CD4-positive, alpha-beta T cell (primary cell): ENCODE data around the gene THOC5. TPM values are rescaled to one million over a fixed set of nuclear protein-coding genes. Genes with fewer than 3 reads are reported as not detected.

ENCODE experiments used
- ATAC-seq: fragments of 200-7000 bp; cut with Tn5 transposase; one replicate; pipeline ENCODE4 v1.10.0; 2022; ENCODE audit warnings: mild to moderate bottlenecking; ENCODE audit not compliant: poor library complexity
- CTCF ChIA-PET: fragments of 350-600 bp; sonication (Branson Sonifier 250); formaldehyde crosslinking; loops from one replicate; lab custom pipeline; 2021; ENCODE audit warnings: antibody characterized with exemption, inconsistent platforms; lab: Charles Lee
- POLR2A ChIA-PET: fragments of 350-600 bp; sonication (Branson Sonifier 250); formaldehyde crosslinking; loops from one replicate; lab custom pipeline; 2021; ENCODE audit warnings: antibody characterized with exemption, inconsistent platforms; lab: Charles Lee
- DNase-seq, 14 experiments: peaks; one replicate each; pipeline ENCODE4 v3.0.0-alpha.2; 2013 to 2020; ENCODE audit warnings: mixed read lengths in 2 of 14
- H3K27ac ChIP-seq, 2 donors: one replicate each; pipeline versions ENCODE4 v1.5.1 to v1.7.0; 2013; ENCODE audit warnings: low read length in 2 of 2, low read depth in 1 of 2, mild to moderate bottlenecking in 1 of 2
- H3K27me3 ChIP-seq, 2 experiments: 1 replicate in 1 of 2; 2 replicates in 1 of 2; pipeline versions ENCODE4 v1.6.1 to v1.7.0; 2013; ENCODE audit warnings: low read length in 2 of 2, control low read depth in 1 of 2, mild to moderate bottlenecking in 1 of 2, moderate library complexity in 1 of 2; ENCODE audit not compliant: insufficient read depth in 2 of 2, control insufficient read depth in 1 of 2
- H3K36me3 ChIP-seq: one replicate; pipeline ENCODE4 v1.6.1; 2013; ENCODE audit warnings: low read length, control low read depth; ENCODE audit not compliant: insufficient read depth
- H3K4me1 ChIP-seq: one replicate; pipeline ENCODE4 v1.6.1; 2013; ENCODE audit warnings: low read length, control low read depth; ENCODE audit not compliant: insufficient read depth
- H3K4me3 ChIP-seq: one replicate; pipeline ENCODE4 v1.5.1; 2013; ENCODE audit warnings: mild to moderate bottlenecking, low read length, moderate library complexity
- H3K9me3 ChIP-seq, 2 experiments: 1 replicate in 1 of 2; 2 replicates in 1 of 2; pipeline versions ENCODE4 v1.6.1 to v1.7.0; 2013; ENCODE audit warnings: low read length in 2 of 2, mild to moderate bottlenecking in 2 of 2, control low read depth in 1 of 2, moderate library complexity in 1 of 2; ENCODE audit not compliant: control insufficient read depth in 1 of 2, insufficient read depth in 1 of 2
- H3K27ac Mint-ChIP-seq: one replicate; pipeline ENCODE4 v1.8.0; 2020; ENCODE audit warnings: mixed read lengths
- H3K27me3 Mint-ChIP-seq: one replicate; pipeline ENCODE4 v1.8.0; 2021; ENCODE audit warnings: mixed read lengths
- H3K36me3 Mint-ChIP-seq: one replicate; pipeline ENCODE4 v1.8.0; 2021; ENCODE audit warnings: low read depth, mixed read lengths
- H3K4me1 Mint-ChIP-seq: one replicate; pipeline ENCODE4 v1.8.0; 2021; ENCODE audit warnings: low read depth, mixed read lengths
- H3K4me3 Mint-ChIP-seq: one replicate; pipeline ENCODE4 v1.8.0; 2020; ENCODE audit warnings: mild to moderate bottlenecking, mixed read lengths
- H3K9me3 Mint-ChIP-seq: one replicate; pipeline ENCODE4 v1.8.0; 2020; ENCODE audit warnings: mixed read lengths
- intact Hi-C, 2 experiments: fragments of 100-400 bp; cut with DNase I in 1 of 2; cut with micrococcal nuclease in 1 of 2; formaldehyde crosslinking; loops; one replicate each; pipeline versions ENCODE4 v1.15.1 to v1.9.0; 2023 to 2025; cut with DNase I, micrococcal nuclease
- total RNA-seq, 174 experiments: library from RNA in 2 of 174; stranded (reverse) in 2 of 174; gene quantifications; one replicate each; pipeline ENCODE4 v1.2.3 and lab custom pipeline; 2021 to 2026
- TF ChIP-seq, protein P1 (sequence below): fragments of 200-600 bp; IDR thresholded peaks from one replicate; pipeline ENCODE4 v1.8.0; 2022; ENCODE audit warnings: antibody characterized with exemption, mild to moderate bottlenecking

The THOC5 gene
- total RNA-seq, 2 experiments from 2014 or later, result 27.1 to 32.9 TPM

DNA sequence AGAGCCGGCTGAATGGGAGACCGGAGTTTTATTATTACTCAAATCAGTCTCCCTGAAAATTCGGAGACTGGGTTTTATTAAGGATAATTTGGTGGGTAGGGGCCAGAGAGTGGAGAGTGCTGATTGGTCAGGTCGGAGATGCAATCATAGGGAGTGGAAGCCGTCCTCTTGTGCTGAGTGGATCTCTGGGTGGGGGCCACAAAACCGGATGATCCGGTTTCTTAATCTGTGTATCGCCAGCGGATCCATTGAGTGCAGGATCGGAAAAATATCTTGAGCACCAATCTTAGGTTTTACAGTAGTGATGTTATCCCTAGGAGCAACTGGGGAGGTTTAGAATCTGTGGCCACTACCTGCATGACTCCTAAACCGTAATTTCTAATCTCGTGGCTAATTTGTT is 28.2 kb upstream of the THOC5 start:
- Mint-ChIP-seq H3K36me3 (peaks cover 3% of the 10 kb centered on the region), H3K4me3 (peak overlapping the region; percentile 95), H3K27ac (peak overlapping the region; percentile 86), H3K9me3 (no peaks in the 10 kb centered on the region), H3K4me1 (peaks cover 18% of the 10 kb centered on the region), H3K27me3 (no peaks in the 10 kb centered on the region)
- H3K4me1 ChIP-seq, result peaks cover 19% of the 10 kb centered on the region
- no peaks in the 10 kb centered on the region for H3K9me3 ChIP-seq
- ChIA-PET CTCF (no interaction called here), POLR2A (interaction anchor here (0.7 to 1.7 kb wide), 2 partner anchors 13 to 22 kb away, joined by 3 to 4 read pairs; no protein-coding TSS in a partner anchor)
- H3K27ac ChIP-seq, result no peak overlapping the region
- ATAC-seq (no peak), DNase-seq (no peak)
- no peaks in the 10 kb centered on the region for H3K36me3 ChIP-seq
- H3K4me3 ChIP-seq, result peak overlapping the region; percentile 70
- intact Hi-C loops, result loop anchor here in 1 of 2 experiments (2.0 kb wide), 3 partner anchors 21 to 185 kb away; partner anchors contain the start of genes NF2, UQCR10 and ZMAT5
- TF ChIP-seq, protein P1, sequence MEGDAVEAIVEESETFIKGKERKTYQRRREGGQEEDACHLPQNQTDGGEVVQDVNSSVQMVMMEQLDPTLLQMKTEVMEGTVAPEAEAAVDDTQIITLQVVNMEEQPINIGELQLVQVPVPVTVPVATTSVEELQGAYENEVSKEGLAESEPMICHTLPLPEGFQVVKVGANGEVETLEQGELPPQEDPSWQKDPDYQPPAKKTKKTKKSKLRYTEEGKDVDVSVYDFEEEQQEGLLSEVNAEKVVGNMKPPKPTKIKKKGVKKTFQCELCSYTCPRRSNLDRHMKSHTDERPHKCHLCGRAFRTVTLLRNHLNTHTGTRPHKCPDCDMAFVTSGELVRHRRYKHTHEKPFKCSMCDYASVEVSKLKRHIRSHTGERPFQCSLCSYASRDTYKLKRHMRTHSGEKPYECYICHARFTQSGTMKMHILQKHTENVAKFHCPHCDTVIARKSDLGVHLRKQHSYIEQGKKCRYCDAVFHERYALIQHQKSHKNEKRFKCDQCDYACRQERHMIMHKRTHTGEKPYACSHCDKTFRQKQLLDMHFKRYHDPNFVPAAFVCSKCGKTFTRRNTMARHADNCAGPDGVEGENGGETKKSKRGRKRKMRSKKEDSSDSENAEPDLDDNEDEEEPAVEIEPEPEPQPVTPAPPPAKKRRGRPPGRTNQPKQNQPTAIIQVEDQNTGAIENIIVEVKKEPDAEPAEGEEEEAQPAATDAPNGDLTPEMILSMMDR, result no peak
- no peaks in the 10 kb centered on the region for H3K27me3 ChIP-seq

- Mint-ChIP-seq H3K36me3 (peaks cover 3% of the 10 kb centered on the region), H3K27me3 (no peaks in the 10 kb centered on the region), H3K27ac (peak overlapping the region; percentile 86), H3K4me3 (peak overlapping the region; percentile 95), H3K4me1 (peaks cover 18% of the 10 kb centered on the region), H3K9me3 (no peaks in the 10 kb centered on the region)
- CTCF ChIA-PET, result no interaction called here
- POLR2A ChIA-PET, result interaction anchor here (0.5 to 3.0 kb wide), 3 partner anchors 24 to 160 kb away, joined by 3 to 17 read pairs (median 4); partner anchors contain the start of gene THOC5
- peak overlapping the region; percentile 70 for H3K4me3 ChIP-seq
- TF ChIP-seq, protein P1, result no peak
- DNase-seq (peak in 2 of 14 experiments; percentile 17 to 33), ATAC-seq (no peak)
- H3K4me1 ChIP-seq, result peaks cover 19% of the 10 kb centered on the region
- no peaks in the 10 kb centered on the region for H3K27me3 ChIP-seq
- H3K27ac ChIP-seq, result peak overlapping the region; percentile 34 to 46
- H3K9me3 ChIP-seq, result no peaks in the 10 kb centered on the region
- no peaks in the 10 kb centered on the region for H3K36me3 ChIP-seq
- intact Hi-C loops, result loop anchor here in 1 of 2 experiments (2.0 kb wide), 3 partner anchors 22 to 186 kb away; partner anchors contain the start of genes NF2, UQCR10 and ZMAT5
These were observed 26.7 kb upstream of the THOC5 start for GRCh38 chr22:29580200-29580810.

DNA sequence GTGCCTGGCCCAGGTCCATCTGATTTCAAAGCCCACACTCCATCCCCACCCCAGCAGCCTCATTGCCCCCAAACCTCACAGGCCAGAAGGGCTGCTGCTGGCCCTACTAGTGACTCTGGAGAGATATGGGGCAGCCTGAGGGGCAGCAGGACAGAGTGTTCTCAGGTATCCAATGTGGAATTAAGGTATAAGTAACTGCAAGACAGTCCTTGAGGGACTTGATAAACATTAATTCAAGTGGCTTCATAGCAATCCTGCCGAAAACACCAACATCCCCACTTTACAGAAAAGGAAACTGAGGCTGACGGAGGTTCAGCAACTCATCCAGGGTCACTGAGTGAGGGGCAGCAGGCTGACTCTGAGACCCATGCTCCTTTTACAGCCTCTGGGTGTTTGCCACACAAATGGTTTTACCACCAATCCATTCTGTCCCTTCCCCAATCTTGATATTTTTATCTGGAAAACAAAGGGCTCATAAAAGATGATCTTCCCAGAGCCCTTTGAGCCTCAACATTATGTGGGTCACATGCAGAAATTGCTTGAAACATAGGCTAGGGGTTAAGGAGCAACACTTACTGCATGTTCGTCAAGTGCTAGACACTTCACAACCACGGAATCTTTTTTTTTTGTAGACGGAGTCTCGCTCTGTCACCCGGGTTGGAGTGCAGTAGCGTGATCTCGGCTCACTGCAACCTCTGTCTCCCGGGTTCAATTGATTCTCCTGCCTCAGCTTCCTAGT is 25.1 kb upstream of the THOC5 start:
- H3K36me3 ChIP-seq, result no peaks in the 10 kb centered on the region
- ATAC-seq, result no peak
- H3K4me3 ChIP-seq, result no peak overlapping the region
- no peak for DNase-seq
- no peaks in the 10 kb centered on the region for H3K27me3 Mint-ChIP-seq
- intact Hi-C loops, result no loop called here
- no peaks in the 10 kb centered on the region for H3K9me3 ChIP-seq
- H3K4me3 Mint-ChIP-seq, result no peak overlapping the region
- CTCF ChIA-PET, result no interaction called here
- H3K27ac ChIP-seq, result no peak overlapping the region
- TF ChIP-seq, protein P1, result no peak
- no peaks in the 10 kb centered on the region for H3K27me3 ChIP-seq
- peaks cover 3% of the 10 kb centered on the region for H3K36me3 Mint-ChIP-seq
- H3K4me1 ChIP-seq, result peaks cover 19% of the 10 kb centered on the region
- no peaks in the 10 kb centered on the region for H3K9me3 Mint-ChIP-seq
- peaks cover 18% of the 10 kb centered on the region for H3K4me1 Mint-ChIP-seq
- POLR2A ChIA-PET, result interaction anchor here (3.0 kb wide), 1 partner anchor 25 kb away, joined by 17 read pairs; the partner anchor contains the start of gene THOC5
- no peak overlapping the region for H3K27ac Mint-ChIP-seq
